Measurements from ENCODE around the gene SLC12A7.

The SLC12A7 gene

DNA sequence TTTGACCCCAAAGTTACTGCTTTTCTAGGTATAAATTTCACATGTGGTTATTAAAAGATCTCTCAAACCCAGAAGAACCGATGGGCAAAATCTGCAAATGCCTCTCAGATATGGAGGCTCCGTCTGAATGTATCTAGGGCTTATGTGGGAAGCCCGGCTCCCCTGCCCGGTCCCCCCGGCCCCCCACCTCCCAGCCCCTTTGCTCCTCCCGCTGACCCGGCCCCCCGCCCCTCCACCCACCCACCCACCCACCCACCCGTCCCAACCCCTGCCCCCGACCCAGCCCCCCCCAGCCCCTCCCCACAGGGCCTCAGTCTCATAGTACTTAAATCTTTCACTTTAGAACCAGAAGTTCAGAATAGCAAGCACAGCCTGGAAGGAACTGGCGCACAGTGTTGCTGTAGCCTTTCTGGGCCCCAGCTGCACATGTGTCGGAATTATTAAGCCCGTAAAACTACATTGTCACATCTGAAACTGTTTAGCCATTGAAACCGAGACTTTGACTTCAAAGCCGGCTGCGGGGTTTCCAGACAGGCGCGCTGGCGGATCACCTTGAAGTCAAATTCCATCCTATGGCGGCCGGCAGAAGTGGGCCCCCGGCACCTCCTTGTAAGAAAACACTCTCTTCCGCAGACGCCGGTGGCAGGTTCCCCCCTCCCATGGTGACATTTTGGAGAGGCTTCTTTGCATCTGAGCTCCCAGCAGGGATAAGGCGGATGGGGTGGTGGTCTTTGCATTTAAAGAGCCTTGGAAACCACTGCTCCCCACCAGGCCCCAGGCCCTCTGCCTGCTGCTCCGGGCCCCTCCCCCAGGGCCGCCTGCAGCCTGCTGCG, 90.5 kb downstream of the SLC12A7 start:
- H3K4me3 ChIP-seq (ENCODE audit: low read length), result no peak overlapping the region

DNA sequence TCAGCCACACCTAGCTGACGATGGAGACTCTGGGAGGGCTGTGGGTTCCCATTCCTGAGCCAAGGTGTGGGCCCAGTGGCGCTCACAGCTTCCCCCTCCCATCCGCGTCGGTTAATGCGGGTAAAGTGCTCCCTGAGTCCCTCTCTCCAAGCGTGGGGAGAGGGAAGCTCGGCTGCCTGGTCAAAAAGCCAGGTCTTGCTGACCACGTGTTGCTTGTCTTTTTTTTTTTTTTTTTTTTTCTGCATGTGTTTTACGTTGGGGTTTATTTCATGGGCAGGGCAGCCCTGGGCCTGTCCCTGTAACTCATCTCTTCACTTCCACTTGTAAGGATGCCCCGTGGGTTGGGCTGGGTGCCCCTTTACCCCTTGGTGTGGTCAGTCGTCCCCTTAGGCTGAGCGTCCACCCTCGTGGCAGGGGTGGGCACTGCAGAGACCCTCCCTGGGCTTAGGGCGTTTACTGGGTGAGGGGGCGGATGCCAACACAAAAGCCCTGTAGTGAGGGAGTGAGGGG, 91.4 kb downstream of the SLC12A7 start:
- no peak for DNase-seq (ENCODE audit: low read depth, low spot score)
- no CpG with 5 or more reads among the region's 16 CpGs for WGBS (ENCODE audit: insufficient coverage, insufficient read length)
- Histone ChIP-seq H3K27me3 (ENCODE audit: control insufficient read depth, insufficient read depth, low read length) (no peaks in the 10 kb centered on the region), H3K4me1 (ENCODE audit: control insufficient read depth, insufficient read depth, low read length) (no peaks in the 10 kb centered on the region; the same call in 1 of the 2 replicates), H3K27ac (ENCODE audit: low read length) (no peak overlapping the region), H3K9me3 (ENCODE audit: control insufficient read depth, insufficient read depth, low read length) (no peaks in the 10 kb centered on the region), H3K36me3 (ENCODE audit: control insufficient read depth, insufficient read depth, low read length) (no peaks in the 10 kb centered on the region; the same call in 1 of the 2 replicates), H3K4me3 (ENCODE audit: low read length) (no peak overlapping the region)

More for the DNA sequence above, 90.5 kb downstream of the SLC12A7 start:
- H3K27me3 ChIP-seq (ENCODE audit: control insufficient read depth, insufficient read depth, low read length), result no peaks in the 10 kb centered on the region
- no peaks in the 10 kb centered on the region; the same call in 1 of the 2 replicates for H3K4me1 ChIP-seq (ENCODE audit: control insufficient read depth, insufficient read depth, low read length)
- H3K27ac ChIP-seq (ENCODE audit: low read length), result no peak overlapping the region
- DNase-seq (ENCODE audit: low read depth, low spot score), result no peak
- H3K36me3 ChIP-seq (ENCODE audit: control insufficient read depth, insufficient read depth, low read length), result no peaks in the 10 kb centered on the region; the same call in 1 of the 2 replicates
- WGBS (ENCODE audit: insufficient coverage, insufficient read length), result no CpG with 5 or more reads among the region's 29 CpGs
- H3K9me3 ChIP-seq (ENCODE audit: control insufficient read depth, insufficient read depth, low read length), result no peaks in the 10 kb centered on the region

DNA sequence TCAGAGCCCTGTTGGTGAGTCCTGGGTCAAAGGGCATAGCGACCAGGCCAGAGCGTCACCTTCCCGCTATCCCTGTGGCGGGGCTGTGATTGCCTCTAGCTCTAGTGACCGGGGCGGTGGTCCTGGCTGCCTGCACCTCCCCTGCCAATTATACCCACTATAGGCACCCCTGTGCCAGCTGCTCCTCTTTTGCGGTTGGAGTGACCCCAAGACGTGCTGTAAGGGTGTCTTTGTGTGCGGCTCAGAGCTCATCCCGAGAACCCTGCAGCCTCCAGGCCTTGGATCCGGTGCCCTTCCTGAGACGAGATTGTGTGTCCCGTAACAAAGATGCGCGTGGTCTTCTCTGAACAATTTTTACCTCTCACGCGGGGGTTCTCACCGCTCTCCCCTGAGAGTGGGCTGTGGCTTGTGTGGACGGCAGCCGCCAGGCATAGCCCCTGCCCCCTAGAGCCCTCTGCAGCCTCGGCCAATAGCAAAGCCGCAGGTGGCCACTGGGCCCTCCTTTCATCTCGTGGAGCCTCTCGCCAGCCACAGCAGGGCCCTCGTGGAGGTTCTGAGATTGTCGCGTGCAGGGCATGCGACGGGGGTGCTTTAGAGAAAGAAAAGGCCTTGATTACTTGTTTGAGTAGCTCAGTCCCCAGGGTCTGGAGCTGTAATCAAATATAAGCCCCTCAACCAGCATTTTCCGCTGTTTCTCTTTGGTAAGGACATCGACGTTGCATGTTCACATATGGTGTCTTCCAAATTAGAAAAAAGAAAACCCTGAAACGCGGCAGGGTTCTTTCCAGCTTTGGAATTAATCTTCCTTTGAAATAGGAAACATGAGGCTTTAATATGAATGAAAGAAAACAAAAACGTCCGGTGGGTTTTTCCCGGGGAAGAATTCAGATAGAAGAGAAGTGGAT, 92.6 kb downstream of the SLC12A7 start:
- Histone ChIP-seq H3K27me3 (ENCODE audit: control insufficient read depth, insufficient read depth, low read length) (no peaks in the 10 kb centered on the region), H3K27ac (ENCODE audit: low read length) (no peak overlapping the region), H3K4me1 (ENCODE audit: control insufficient read depth, insufficient read depth, low read length) (no peaks in the 10 kb centered on the region; the same call in 1 of the 2 replicates), H3K36me3 (ENCODE audit: control insufficient read depth, insufficient read depth, low read length) (no peaks in the 10 kb centered on the region; the same call in 1 of the 2 replicates), H3K4me3 (ENCODE audit: low read length) (no peak overlapping the region), H3K9me3 (ENCODE audit: control insufficient read depth, insufficient read depth, low read length) (no peaks in the 10 kb centered on the region)
- no peak for DNase-seq (ENCODE audit: low read depth, low spot score)
- no CpG with 5 or more reads among the region's 37 CpGs for WGBS (ENCODE audit: insufficient coverage, insufficient read length)

DNA sequence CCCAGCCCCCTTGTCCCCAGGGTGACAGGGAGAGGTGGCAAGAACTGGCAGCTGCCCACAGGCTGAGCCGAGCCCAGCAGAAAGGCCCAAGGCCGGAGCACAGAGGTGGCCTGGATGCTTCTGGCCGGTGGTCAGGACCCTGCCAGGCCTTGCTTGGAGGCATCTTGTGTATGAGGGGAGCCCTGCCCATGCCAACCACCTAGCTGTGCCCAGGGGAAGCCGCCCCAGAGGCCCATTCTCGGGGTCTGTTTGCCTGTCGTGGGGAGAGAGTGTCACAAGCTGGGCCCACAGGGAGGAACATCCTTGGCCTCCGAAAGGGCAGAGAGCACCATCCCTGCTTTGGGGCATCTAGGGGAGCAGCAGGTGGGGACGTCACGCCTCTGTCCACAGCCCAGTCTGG, 93.3 kb downstream of the SLC12A7 start:
- H3K36me3 ChIP-seq (ENCODE audit: control insufficient read depth, insufficient read depth, low read length), result no peaks in the 10 kb centered on the region; the same call in 1 of the 2 replicates
- no peaks in the 10 kb centered on the region for H3K9me3 ChIP-seq (ENCODE audit: control insufficient read depth, insufficient read depth, low read length)
- H3K27ac ChIP-seq (ENCODE audit: low read length), result no peak overlapping the region
- H3K4me3 ChIP-seq (ENCODE audit: low read length), result no peak overlapping the region
- no CpG with 5 or more reads among the region's 9 CpGs for WGBS (ENCODE audit: insufficient coverage, insufficient read length)
- no peaks in the 10 kb centered on the region for H3K27me3 ChIP-seq (ENCODE audit: control insufficient read depth, insufficient read depth, low read length)
- DNase-seq (ENCODE audit: low read depth, low spot score), result no peak
- no peaks in the 10 kb centered on the region; the same call in 1 of the 2 replicates for H3K4me1 ChIP-seq (ENCODE audit: control insufficient read depth, insufficient read depth, low read length)

DNA sequence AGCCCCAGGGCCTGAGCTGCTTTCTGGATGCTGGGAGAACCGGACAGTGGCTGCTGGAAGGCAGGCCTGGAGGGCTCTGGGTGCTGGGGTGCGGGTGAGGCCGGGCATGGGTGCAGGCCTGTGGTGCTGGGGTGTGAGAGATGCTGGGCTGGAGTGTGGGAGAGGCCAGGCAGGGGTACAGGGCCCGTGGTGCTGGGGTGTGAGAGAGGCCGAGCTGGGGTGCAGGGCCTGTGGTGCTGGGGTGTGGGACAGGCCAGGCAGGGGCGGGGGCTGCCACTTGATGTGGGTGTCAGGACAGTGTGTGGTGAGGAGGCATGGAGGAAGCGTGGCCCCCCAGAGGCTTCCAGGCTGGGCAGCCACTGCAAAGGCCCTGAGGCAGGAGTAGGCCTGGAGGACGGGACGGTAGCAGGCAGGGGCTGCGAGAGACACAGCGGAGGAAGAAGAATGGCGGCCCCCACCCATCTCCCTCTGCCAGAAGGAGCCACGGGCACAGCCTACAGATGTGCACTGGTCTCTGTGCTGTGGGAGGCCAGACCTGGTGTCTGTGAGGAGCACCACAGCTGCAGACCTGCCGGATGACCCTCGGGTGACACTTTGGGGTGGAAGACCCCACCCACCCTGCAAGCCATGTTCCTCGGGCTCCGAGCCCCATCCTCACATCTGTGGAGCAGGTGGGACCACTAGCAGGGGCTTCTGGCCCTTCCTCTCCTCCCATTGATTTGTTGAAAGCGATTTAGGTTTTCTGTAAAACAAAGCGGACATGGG, 94.0 kb downstream of the SLC12A7 start:
- H3K27me3 ChIP-seq (ENCODE audit: control insufficient read depth, insufficient read depth, low read length), result no peaks in the 10 kb centered on the region
- H3K27ac ChIP-seq (ENCODE audit: low read length), result no peak overlapping the region
- no peaks in the 10 kb centered on the region; the same call in 1 of the 2 replicates for H3K4me1 ChIP-seq (ENCODE audit: control insufficient read depth, insufficient read depth, low read length)
- H3K4me3 ChIP-seq (ENCODE audit: low read length), result no peak overlapping the region
- no peaks in the 10 kb centered on the region for H3K9me3 ChIP-seq (ENCODE audit: control insufficient read depth, insufficient read depth, low read length)
- no peaks in the 10 kb centered on the region; the same call in 1 of the 2 replicates for H3K36me3 ChIP-seq (ENCODE audit: control insufficient read depth, insufficient read depth, low read length)
- no peak for DNase-seq (ENCODE audit: low read depth, low spot score)
- WGBS (ENCODE audit: insufficient coverage, insufficient read length), result no CpG with 5 or more reads among the region's 19 CpGs

DNA sequence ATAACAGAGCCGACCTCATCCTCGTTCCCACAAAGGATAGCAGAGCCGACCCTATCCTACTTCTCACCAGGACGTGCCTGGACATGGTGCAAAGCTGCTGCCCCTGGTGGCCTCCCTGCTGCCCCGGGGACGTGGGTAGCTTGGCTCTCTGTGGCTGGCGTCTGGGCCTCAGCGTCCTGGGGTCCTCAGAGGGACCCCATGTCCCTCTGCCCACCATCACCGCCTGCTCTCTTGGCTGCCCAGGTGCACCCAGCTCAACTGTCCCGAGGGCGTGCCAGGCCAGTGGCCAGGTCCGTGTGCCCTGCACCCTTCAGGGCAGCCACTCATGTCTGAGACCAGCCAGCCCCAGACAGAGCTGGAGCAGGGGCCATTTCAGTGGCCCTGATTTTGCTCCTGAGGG, 94.8 kb downstream of the SLC12A7 start:
- no CpG with 5 or more reads among the region's 12 CpGs for whole genome bisulfite sequencing (ENCODE audit: insufficient coverage, insufficient read length)
- Histone ChIP-seq H3K36me3 (ENCODE audit: control insufficient read depth, insufficient read depth, low read length) (no peaks in the 10 kb centered on the region; the same call in 1 of the 2 replicates), H3K4me3 (ENCODE audit: low read length) (no peak overlapping the region), H3K27me3 (ENCODE audit: control insufficient read depth, insufficient read depth, low read length) (no peaks in the 10 kb centered on the region), H3K9me3 (ENCODE audit: control insufficient read depth, insufficient read depth, low read length) (no peaks in the 10 kb centered on the region), H3K27ac (ENCODE audit: low read length) (no peak overlapping the region), H3K4me1 (ENCODE audit: control insufficient read depth, insufficient read depth, low read length) (no peaks in the 10 kb centered on the region; the same call in 1 of the 2 replicates)
- no peak for DNase-seq (ENCODE audit: low read depth, low spot score)

DNA sequence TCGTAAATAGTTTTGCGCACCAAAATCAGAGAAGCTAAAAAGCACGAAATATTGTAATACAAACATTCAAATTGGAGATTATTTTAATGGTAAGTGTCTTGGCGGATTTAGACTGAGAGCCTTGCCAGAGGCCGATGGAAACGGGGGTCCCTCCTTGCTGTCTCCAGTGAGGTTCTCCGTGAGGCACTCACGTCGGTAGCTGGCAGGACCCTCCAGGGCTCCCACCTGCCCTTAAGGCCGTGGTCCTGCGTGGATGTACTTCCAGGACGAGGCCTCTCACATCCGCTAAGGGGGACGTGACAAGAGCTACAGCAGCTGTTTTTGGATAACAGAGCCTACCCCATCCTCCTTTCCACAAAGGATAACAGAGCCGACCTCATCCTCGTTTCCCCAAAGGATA, 95.4 kb downstream of the SLC12A7 start:
- DNase-seq (ENCODE audit: low read depth, low spot score), result no peak
- Histone ChIP-seq H3K36me3 (ENCODE audit: control insufficient read depth, insufficient read depth, low read length) (no peaks in the 10 kb centered on the region; the same call in 1 of the 2 replicates), H3K4me1 (ENCODE audit: control insufficient read depth, insufficient read depth, low read length) (no peaks in the 10 kb centered on the region), H3K4me3 (ENCODE audit: low read length) (no peak overlapping the region), H3K9me3 (ENCODE audit: control insufficient read depth, insufficient read depth, low read length) (no peaks in the 10 kb centered on the region), H3K27me3 (ENCODE audit: control insufficient read depth, insufficient read depth, low read length) (no peaks in the 10 kb centered on the region), H3K27ac (ENCODE audit: low read length) (no peak overlapping the region)
- no CpG with 5 or more reads among the region's 16 CpGs for WGBS (ENCODE audit: insufficient coverage, insufficient read length)

DNA sequence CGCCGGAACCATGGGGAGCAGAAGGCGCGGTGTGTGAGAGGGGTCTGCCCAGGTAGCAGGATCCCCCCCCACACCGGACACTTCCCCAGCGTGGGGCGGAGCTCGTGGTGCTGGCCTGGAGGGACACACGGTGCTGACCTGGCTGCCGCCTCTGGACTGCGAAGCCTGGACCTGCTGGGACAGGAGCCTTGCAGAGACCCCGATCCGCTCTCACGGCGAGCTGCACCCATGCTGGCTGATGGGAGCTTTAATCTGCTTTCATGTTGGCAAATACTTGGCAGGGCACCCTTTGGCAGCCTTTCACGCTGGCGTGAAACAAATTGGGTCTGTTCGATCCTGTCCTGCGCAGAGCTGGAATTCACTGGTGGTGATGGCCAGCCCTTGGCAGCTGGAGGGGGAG, 95.8 kb downstream of the SLC12A7 start:
- Histone ChIP-seq H3K27me3 (ENCODE audit: control insufficient read depth, insufficient read depth, low read length) (no peaks in the 10 kb centered on the region), H3K27ac (ENCODE audit: low read length) (no peak overlapping the region), H3K36me3 (ENCODE audit: control insufficient read depth, insufficient read depth, low read length) (no peaks in the 10 kb centered on the region; the same call in 1 of the 2 replicates), H3K4me3 (ENCODE audit: low read length) (no peak overlapping the region), H3K9me3 (ENCODE audit: control insufficient read depth, insufficient read depth, low read length) (no peaks in the 10 kb centered on the region), H3K4me1 (ENCODE audit: control insufficient read depth, insufficient read depth, low read length) (no peaks in the 10 kb centered on the region)
- no CpG with 5 or more reads among the region's 19 CpGs for whole genome bisulfite sequencing (ENCODE audit: insufficient coverage, insufficient read length)
- DNase-seq (ENCODE audit: low read depth, low spot score), result no peak

DNA sequence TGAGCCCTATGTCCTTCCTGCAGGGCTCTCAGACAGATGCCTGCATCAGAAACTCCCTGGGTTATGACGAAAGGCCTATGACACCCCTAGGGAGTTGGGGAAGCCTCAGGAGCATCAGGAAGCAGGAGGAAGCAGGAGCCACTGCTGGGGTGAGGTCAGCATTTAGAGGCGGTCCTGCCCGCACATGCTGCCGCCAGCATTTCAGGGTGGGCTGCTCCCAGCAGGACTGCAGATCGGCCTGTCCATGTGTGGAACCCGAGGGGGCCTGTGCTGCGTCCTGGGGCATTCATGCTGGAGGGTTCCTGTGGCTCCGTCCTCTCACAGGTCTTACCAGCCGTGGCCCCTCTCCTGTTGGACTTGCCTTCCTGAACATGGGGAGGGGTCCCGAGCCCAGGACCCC, 96.4 kb downstream of the SLC12A7 start:
- no peaks in the 10 kb centered on the region for H3K4me1 ChIP-seq (ENCODE audit: control insufficient read depth, insufficient read depth, low read length)
- no CpG with 5 or more reads among the region's 10 CpGs for WGBS (ENCODE audit: insufficient coverage, insufficient read length)
- H3K27ac ChIP-seq (ENCODE audit: low read length), result no peak overlapping the region
- H3K36me3 ChIP-seq (ENCODE audit: control insufficient read depth, insufficient read depth, low read length), result no peaks in the 10 kb centered on the region; the same call in 1 of the 2 replicates
- H3K27me3 ChIP-seq (ENCODE audit: control insufficient read depth, insufficient read depth, low read length), result no peaks in the 10 kb centered on the region
- H3K4me3 ChIP-seq (ENCODE audit: low read length), result no peak overlapping the region
- no peak for DNase-seq (ENCODE audit: low read depth, low spot score)
- H3K9me3 ChIP-seq (ENCODE audit: control insufficient read depth, insufficient read depth, low read length), result no peaks in the 10 kb centered on the region
